WTC11 (cell line): ENCODE results near the gene FZR1. TPM values are rescaled to one million over a fixed set of nuclear protein-coding genes. Genes with fewer than 3 reads are reported as not detected.
A peak's percentile ranks its signal among the peaks of the same experiment; 100 is the strongest.

Experiments used
- ATAC-seq: fragments of 200-7000 bp; cut with Tn5 transposase; 2 replicates; pipeline ENCODE4 v1.10.0; 2021; ENCODE audit warnings: mild to moderate bottlenecking, moderate library complexity
- CTCF ChIA-PET: fragments of 300-600 bp; sonication (Branson Sonifier 250); formaldehyde crosslinking; loops from one replicate; lab custom pipeline; 2021; ENCODE audit warnings: antibody characterized with exemption; lab: Charles Lee
- POLR2A ChIA-PET: fragments of 350-600 bp; sonication (Branson Sonifier 250); formaldehyde crosslinking; loops from one replicate; lab custom pipeline; 2021; ENCODE audit warnings: antibody characterized with exemption; lab: Charles Lee
- DNase-seq: peaks from one replicate; pipeline ENCODE4 v3.0.0; 2021; ENCODE audit warnings: low spot score
- H3K27ac Mint-ChIP-seq: 2 replicates; pipeline ENCODE4 v1.8.0; 2021; ENCODE audit warnings: mixed read lengths
- H3K27me3 Mint-ChIP-seq: 2 replicates; pipeline ENCODE4 v1.8.0; 2021; ENCODE audit warnings: low read depth, mild to moderate bottlenecking, moderate library complexity, mixed read lengths
- H3K36me3 Mint-ChIP-seq: 2 replicates; pipeline ENCODE4 v1.8.0; 2021; ENCODE audit warnings: mixed read lengths
- H3K4me1 Mint-ChIP-seq: 2 replicates; pipeline ENCODE4 v1.8.0; 2022; ENCODE audit warnings: mixed read lengths
- H3K4me3 Mint-ChIP-seq: 2 replicates; pipeline ENCODE4 v1.8.0; 2021; ENCODE audit warnings: mild to moderate bottlenecking, moderate library complexity, mixed read lengths
- H3K9me3 Mint-ChIP-seq: 2 replicates; pipeline ENCODE4 v1.8.0; 2021; ENCODE audit warnings: mixed read lengths
- ATF3 ChIP-seq: sonication (generic); formaldehyde crosslinking; conservative IDR thresholded peaks from 2 replicates; pipeline ENCODE4 v1.8.1; 2022; ENCODE audit warnings: mild to moderate bottlenecking, missing genetic modification reagents
- CBFB ChIP-seq: sonication (generic); formaldehyde crosslinking; IDR thresholded peaks from 2 replicates; pipeline ENCODE4 v1.8.1; 2022; ENCODE audit warnings: mild to moderate bottlenecking, low read depth, missing genetic modification reagents
- CREM ChIP-seq: sonication (generic); formaldehyde crosslinking; IDR thresholded peaks from 2 replicates; pipeline ENCODE4 v1.8.1; 2022; ENCODE audit warnings: mild to moderate bottlenecking, missing genetic modification reagents, moderate library complexity
- CTCF ChIP-seq: fragments of 200-600 bp; IDR thresholded peaks from 2 replicates; pipeline ENCODE4 v1.8.0; 2022; ENCODE audit warnings: antibody characterized with exemption
- IRF2 ChIP-seq: sonication (generic); formaldehyde crosslinking; IDR thresholded peaks from 2 replicates; pipeline ENCODE4 v1.8.0; 2022; ENCODE audit warnings: low read depth, missing genetic modification reagents, borderline replicate concordance
- MYBL2 ChIP-seq: sonication (generic); formaldehyde crosslinking; IDR thresholded peaks from 2 replicates; pipeline ENCODE4 v1.8.1; 2023; ENCODE audit warnings: mild to moderate bottlenecking, moderate library complexity, missing genetic modification reagents
- NFE2L1 ChIP-seq: sonication (generic); formaldehyde crosslinking; IDR thresholded peaks from 2 replicates; pipeline ENCODE4 v1.8.1; 2023; ENCODE audit warnings: missing genetic modification reagents
- NFYB ChIP-seq: sonication (generic); formaldehyde crosslinking; conservative IDR thresholded peaks from 2 replicates; pipeline ENCODE4 v1.8.0; 2022; ENCODE audit warnings: low read depth, missing genetic modification reagents
- NR2C2 ChIP-seq: sonication (generic); formaldehyde crosslinking; IDR thresholded peaks from 2 replicates; pipeline ENCODE4 v1.8.0; 2022; ENCODE audit warnings: mild to moderate bottlenecking, missing genetic modification reagents
- RELA ChIP-seq: sonication (generic); formaldehyde crosslinking; IDR thresholded peaks from 2 replicates; pipeline ENCODE4 v1.8.1; 2022; ENCODE audit warnings: missing genetic modification reagents, mild to moderate bottlenecking, borderline replicate concordance
- RORB ChIP-seq: fragments of 250-450 bp; sonication (Bioruptor Pico); IDR thresholded peaks from 2 replicates; pipeline ENCODE4 v1.9.0; 2021; ENCODE audit warnings: mild to moderate bottlenecking
- TCF7 ChIP-seq: sonication (generic); formaldehyde crosslinking; IDR thresholded peaks from 2 replicates; pipeline ENCODE4 v1.8.0; 2022; ENCODE audit warnings: mild to moderate bottlenecking, low read depth, missing genetic modification reagents, moderate library complexity
- ZNF138 ChIP-seq: sonication (generic); formaldehyde crosslinking; conservative IDR thresholded peaks from 2 replicates; pipeline ENCODE4 v1.8.1; 2022; ENCODE audit warnings: mild to moderate bottlenecking, moderate library complexity, missing genetic modification reagents
- ZNF232 ChIP-seq: sonication (generic); formaldehyde crosslinking; IDR thresholded peaks from 2 replicates; pipeline ENCODE4 v1.8.0; 2022; ENCODE audit warnings: mild to moderate bottlenecking, missing genetic modification reagents
- total RNA-seq: library from RNA; stranded (reverse); gene quantifications from 3 replicates; pipeline ENCODE4 v1.2.3, GENCODE V29; 2021
- TF ChIP-seq, protein P1 (sequence below): sonication (generic); formaldehyde crosslinking; IDR thresholded peaks from 2 replicates; pipeline ENCODE4 v1.8.0; 2022; ENCODE audit warnings: missing genetic modification reagents
- TF ChIP-seq, protein P2 (sequence below): sonication (generic); formaldehyde crosslinking; IDR thresholded peaks from 2 replicates; pipeline ENCODE4 v1.8.0; 2023; ENCODE audit warnings: missing genetic modification reagents
- TF ChIP-seq, protein P3 (sequence below): fragments of 250-450 bp; sonication (Bioruptor Pico); conservative IDR thresholded peaks from 2 replicates; pipeline ENCODE4 v1.9.0; 2021; ENCODE audit warnings: mild to moderate bottlenecking
- TF ChIP-seq, protein P4 (sequence below): fragments of 250-450 bp; sonication (Bioruptor Pico); IDR thresholded peaks from 2 replicates; pipeline ENCODE4 v1.9.0; 2021; ENCODE audit warnings: mild to moderate bottlenecking, borderline replicate concordance

FZR1 gene
- total RNA-seq, 1 experiment from 2014 or later = 60.8 TPM

DNA sequence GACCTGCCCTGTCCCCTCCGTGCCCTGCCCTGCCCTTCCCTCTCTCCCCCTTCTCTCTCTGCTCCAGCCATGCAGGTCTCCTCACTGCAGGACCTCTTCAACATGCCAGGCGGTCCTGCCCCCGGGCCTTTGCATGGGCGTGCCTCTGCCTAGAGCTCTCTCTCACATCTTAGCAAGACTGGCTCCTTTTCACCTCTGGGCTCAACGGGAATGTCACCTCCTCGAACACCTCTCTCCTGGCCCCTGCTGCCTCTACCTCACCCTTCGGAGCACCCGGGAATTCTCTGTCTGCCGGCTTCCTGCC, 45.6 kb downstream of the FZR1 start (continued):
- TF ChIP-seq, protein P1, sequence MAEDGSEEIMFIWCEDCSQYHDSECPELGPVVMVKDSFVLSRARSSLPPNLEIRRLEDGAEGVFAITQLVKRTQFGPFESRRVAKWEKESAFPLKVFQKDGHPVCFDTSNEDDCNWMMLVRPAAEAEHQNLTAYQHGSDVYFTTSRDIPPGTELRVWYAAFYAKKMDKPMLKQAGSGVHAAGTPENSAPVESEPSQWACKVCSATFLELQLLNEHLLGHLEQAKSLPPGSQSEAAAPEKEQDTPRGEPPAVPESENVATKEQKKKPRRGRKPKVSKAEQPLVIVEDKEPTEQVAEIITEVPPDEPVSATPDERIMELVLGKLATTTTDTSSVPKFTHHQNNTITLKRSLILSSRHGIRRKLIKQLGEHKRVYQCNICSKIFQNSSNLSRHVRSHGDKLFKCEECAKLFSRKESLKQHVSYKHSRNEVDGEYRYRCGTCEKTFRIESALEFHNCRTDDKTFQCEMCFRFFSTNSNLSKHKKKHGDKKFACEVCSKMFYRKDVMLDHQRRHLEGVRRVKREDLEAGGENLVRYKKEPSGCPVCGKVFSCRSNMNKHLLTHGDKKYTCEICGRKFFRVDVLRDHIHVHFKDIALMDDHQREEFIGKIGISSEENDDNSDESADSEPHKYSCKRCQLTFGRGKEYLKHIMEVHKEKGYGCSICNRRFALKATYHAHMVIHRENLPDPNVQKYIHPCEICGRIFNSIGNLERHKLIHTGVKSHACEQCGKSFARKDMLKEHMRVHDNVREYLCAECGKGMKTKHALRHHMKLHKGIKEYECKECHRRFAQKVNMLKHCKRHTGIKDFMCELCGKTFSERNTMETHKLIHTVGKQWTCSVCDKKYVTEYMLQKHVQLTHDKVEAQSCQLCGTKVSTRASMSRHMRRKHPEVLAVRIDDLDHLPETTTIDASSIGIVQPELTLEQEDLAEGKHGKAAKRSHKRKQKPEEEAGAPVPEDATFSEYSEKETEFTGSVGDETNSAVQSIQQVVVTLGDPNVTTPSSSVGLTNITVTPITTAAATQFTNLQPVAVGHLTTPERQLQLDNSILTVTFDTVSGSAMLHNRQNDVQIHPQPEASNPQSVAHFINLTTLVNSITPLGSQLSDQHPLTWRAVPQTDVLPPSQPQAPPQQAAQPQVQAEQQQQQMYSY = no peak
- TF ChIP-seq NR2C2 (CRISPR knock-in tag) (no peak), RORB (CRISPR knock-in tag) (no peak), RELA (CRISPR knock-in tag) (no peak)

DNA sequence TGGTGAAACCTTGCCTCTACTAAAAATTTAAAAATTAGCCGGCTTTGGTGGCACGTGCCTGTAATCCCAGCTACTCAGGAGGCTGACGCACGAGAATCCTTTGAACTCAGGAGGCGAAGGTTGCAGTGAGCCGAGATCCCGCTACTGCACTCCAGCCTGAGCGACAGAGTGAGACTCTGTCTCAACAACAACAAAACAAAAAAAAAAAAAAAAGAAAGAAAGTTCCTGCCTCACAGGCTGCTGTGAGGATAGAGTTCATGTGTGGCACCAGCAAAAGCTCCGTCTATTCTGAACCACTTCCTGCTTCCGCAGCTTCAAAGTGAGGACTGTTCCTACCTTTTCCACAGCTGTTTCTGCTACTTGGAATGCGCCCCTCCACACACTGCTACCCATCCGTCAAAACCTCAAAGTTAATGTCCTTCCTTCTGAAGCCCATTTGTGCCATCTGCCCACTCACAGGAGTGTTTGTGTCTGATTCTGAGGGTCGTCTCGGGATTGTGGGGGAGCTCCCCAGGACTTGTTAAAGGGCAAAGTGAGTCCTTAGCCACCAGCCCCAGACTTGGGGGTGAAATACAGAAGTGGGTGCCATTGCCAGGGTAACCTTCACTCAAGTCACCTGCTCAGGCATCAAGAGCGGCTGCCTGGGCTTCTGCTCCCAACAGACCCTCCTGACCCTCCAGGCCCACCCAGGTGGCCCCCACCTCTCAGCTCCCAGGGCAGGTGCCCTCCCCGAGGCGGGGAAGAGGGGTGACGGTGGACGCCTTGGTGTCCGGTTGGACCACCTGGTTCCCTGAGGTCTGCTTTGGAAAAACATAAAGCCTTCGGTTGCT, 48.4 kb downstream of the FZR1 start:
- no peak for DNase-seq
- H3K9me3 Mint-ChIP-seq = no peaks in the 10 kb centered on the region
- ATAC-seq = no peak
- no peak for TF ChIP-seq CREM (CRISPR knock-in tag)
- no peak for TF ChIP-seq MYBL2
- TF ChIP-seq NFE2L1 = no peak
- no peak for TF ChIP-seq TCF7 (CRISPR knock-in tag)
- ChIA-PET POLR2A (interaction anchor here (1.6 kb wide), 1 partner anchor 10 kb away, joined by 4 read pairs; no protein-coding TSS in a partner anchor), CTCF (interaction anchor here (0.5 to 1.7 kb wide), 3 partner anchors 10 to 124 kb away, joined by 3 to 8 read pairs (median 6); no protein-coding TSS in a partner anchor)
- H3K4me1 Mint-ChIP-seq = peaks cover 12% of the 10 kb centered on the region
- H3K4me3 Mint-ChIP-seq = no peak overlapping the region
- H3K27me3 Mint-ChIP-seq = peaks cover 18% of the 10 kb centered on the region
- no peaks in the 10 kb centered on the region for H3K36me3 Mint-ChIP-seq
- H3K27ac Mint-ChIP-seq = no peak overlapping the region

GRCh38 chr19:3555653-3556422, 49.7 kb downstream of the FZR1 start:
- DNase-seq = no peak
- peaks cover 26% of the 10 kb centered on the region for H3K27me3 Mint-ChIP-seq
- no peaks in the 10 kb centered on the region for H3K9me3 Mint-ChIP-seq
- ATAC-seq = no peak
- H3K36me3 Mint-ChIP-seq = no peaks in the 10 kb centered on the region
- peak overlapping the region; percentile 93 for H3K4me3 Mint-ChIP-seq
- POLR2A ChIA-PET = interaction anchor here (0.6 to 1.4 kb wide), 4 partner anchors 10 to 112 kb away, joined by 3 to 4 read pairs (median 3); no protein-coding TSS in a partner anchor
- peaks cover 12% of the 10 kb centered on the region for H3K4me1 Mint-ChIP-seq
- no peak overlapping the region; the same call in 1 of the 2 replicates for H3K27ac Mint-ChIP-seq
- CTCF ChIA-PET = interaction anchor here (1.3 to 2.7 kb wide), 4 partner anchors 8 to 21 kb away, joined by 5 to 20 read pairs (median 6); no protein-coding TSS in a partner anchor
- TF ChIP-seq ZNF232 (CRISPR knock-in tag) (no peak), CTCF (no peak), TCF7 (CRISPR knock-in tag) (no peak), IRF2 (CRISPR knock-in tag) (no peak), ZNF138 (CRISPR knock-in tag) (no peak), ATF3 (no peak), NFYB (CRISPR knock-in tag) (no peak), CREM (CRISPR knock-in tag) (no peak), CBFB (CRISPR knock-in tag) (no peak)
- TF ChIP-seq, protein P2, sequence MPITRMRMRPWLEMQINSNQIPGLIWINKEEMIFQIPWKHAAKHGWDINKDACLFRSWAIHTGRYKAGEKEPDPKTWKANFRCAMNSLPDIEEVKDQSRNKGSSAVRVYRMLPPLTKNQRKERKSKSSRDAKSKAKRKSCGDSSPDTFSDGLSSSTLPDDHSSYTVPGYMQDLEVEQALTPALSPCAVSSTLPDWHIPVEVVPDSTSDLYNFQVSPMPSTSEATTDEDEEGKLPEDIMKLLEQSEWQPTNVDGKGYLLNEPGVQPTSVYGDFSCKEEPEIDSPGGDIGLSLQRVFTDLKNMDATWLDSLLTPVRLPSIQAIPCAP = no peak
- TF ChIP-seq, protein P3, sequence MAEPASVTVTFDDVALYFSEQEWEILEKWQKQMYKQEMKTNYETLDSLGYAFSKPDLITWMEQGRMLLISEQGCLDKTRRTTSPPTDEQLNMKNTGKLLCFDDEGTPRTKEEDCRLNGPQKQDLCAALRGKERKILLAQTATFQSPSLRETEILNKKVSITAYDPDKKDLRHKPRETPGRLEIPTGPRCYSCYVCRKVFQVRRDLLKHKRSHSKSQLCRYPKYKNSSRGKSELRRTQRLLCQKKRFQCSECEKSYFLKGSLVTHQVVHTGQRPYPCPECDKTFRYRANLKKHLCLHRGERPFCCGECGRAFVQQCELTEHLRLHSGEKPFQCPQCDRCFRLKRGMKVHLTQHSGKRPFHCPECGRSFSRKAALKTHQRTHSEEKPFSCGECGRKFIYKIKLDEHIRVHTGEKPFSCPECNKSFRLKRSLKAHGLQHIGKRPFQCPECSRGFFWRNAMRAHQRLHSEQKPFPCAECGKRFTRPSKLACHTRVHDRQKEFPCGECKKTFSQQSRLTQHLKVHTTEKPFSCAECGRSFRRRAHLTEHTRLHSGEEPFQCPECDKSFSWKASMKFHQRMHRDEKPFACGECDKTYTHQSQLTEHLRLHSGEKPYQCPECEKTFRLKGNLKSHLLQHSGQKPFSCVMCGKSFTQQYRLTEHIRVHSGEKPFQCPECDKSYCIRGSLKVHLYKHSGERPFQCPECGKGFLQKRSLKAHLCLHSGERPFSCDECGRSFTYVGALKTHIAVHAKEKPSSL (CRISPR knock-in tag) = no peak
- TF ChIP-seq, protein P4, sequence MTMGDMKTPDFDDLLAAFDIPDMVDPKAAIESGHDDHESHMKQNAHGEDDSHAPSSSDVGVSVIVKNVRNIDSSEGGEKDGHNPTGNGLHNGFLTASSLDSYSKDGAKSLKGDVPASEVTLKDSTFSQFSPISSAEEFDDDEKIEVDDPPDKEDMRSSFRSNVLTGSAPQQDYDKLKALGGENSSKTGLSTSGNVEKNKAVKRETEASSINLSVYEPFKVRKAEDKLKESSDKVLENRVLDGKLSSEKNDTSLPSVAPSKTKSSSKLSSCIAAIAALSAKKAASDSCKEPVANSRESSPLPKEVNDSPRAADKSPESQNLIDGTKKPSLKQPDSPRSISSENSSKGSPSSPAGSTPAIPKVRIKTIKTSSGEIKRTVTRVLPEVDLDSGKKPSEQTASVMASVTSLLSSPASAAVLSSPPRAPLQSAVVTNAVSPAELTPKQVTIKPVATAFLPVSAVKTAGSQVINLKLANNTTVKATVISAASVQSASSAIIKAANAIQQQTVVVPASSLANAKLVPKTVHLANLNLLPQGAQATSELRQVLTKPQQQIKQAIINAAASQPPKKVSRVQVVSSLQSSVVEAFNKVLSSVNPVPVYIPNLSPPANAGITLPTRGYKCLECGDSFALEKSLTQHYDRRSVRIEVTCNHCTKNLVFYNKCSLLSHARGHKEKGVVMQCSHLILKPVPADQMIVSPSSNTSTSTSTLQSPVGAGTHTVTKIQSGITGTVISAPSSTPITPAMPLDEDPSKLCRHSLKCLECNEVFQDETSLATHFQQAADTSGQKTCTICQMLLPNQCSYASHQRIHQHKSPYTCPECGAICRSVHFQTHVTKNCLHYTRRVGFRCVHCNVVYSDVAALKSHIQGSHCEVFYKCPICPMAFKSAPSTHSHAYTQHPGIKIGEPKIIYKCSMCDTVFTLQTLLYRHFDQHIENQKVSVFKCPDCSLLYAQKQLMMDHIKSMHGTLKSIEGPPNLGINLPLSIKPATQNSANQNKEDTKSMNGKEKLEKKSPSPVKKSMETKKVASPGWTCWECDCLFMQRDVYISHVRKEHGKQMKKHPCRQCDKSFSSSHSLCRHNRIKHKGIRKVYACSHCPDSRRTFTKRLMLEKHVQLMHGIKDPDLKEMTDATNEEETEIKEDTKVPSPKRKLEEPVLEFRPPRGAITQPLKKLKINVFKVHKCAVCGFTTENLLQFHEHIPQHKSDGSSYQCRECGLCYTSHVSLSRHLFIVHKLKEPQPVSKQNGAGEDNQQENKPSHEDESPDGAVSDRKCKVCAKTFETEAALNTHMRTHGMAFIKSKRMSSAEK (CRISPR knock-in tag) = no peak
